ENCODE data around the gene ALKBH5.
"Not testable (repeated sequence)": the region's sequence is repeated elsewhere in the genome, so short reads cannot be mapped to it uniquely, and the experiment has no call there.

ALKBH5 gene

GRCh38 chr17:18213666-18214270, 30.1 kb downstream of the ALKBH5 start:
- Histone ChIP-seq H3K9me3 (ENCODE audit: control insufficient read depth, low read length) (no peaks in the 10 kb centered on the region), H3K4me1 (ENCODE audit: control insufficient read depth, insufficient read depth, low read length) (no peaks in the 10 kb centered on the region), H3K4me3 (ENCODE audit: insufficient read depth, low read depth, low read length) (no peak overlapping the region), H3K27me3 (ENCODE audit: control insufficient read depth, insufficient read depth, low read length, poor library complexity, severe bottlenecking) (no peaks in the 10 kb centered on the region), H3K36me3 (ENCODE audit: control insufficient read depth, insufficient read depth, low read length) (peaks cover 19% of the 10 kb centered on the region), H3K27ac (ENCODE audit: insufficient read depth, low read depth, low read length, poor library complexity, severe bottlenecking) (no peak overlapping the region)
- 77 to 83% methylated on average over 7 of the region's 7 CpGs for WGBS, 2 experiments

- H3K27ac ChIP-seq (ENCODE audit: insufficient read depth, low read depth, low read length, poor library complexity, severe bottlenecking); H3K27me3 ChIP-seq (ENCODE audit: control insufficient read depth, insufficient read depth, low read length, poor library complexity, severe bottlenecking); H3K4me1 ChIP-seq (ENCODE audit: control insufficient read depth, insufficient read depth, low read length); H3K9me3 ChIP-seq (ENCODE audit: control insufficient read depth, low read length); H3K36me3 ChIP-seq (ENCODE audit: control insufficient read depth, insufficient read depth, low read length); H3K4me3 ChIP-seq (ENCODE audit: insufficient read depth, low read depth, low read length): not testable (repeated sequence)
- 86% methylated on average over 11 of the region's 11 CpGs for WGBS, 2 experiments
Measured at GRCh38 chr17:18216906-18217305, 33.3 kb downstream of the ALKBH5 start.

- no peak overlapping the region for H3K4me3 ChIP-seq (ENCODE audit: insufficient read depth, low read depth, low read length)
- H3K36me3 ChIP-seq (ENCODE audit: control insufficient read depth, insufficient read depth, low read length), result no peaks in the 10 kb centered on the region
- H3K4me1 ChIP-seq (ENCODE audit: control insufficient read depth, insufficient read depth, low read length), result no peaks in the 10 kb centered on the region
- no peaks in the 10 kb centered on the region for H3K27me3 ChIP-seq (ENCODE audit: control insufficient read depth, insufficient read depth, low read length, poor library complexity, severe bottlenecking)
- no peak overlapping the region for H3K27ac ChIP-seq (ENCODE audit: insufficient read depth, low read depth, low read length, poor library complexity, severe bottlenecking)
- H3K9me3 ChIP-seq (ENCODE audit: control insufficient read depth, low read length), result no peaks in the 10 kb centered on the region
- 21% methylated on average over 5 to 6 of the region's 6 CpGs for WGBS, 2 experiments
Measured at GRCh38 chr17:18217412-18218015, 33.9 kb downstream of the ALKBH5 start.

- H3K36me3 ChIP-seq (ENCODE audit: control insufficient read depth, insufficient read depth, low read length), result no peaks in the 10 kb centered on the region
- 78 to 86% methylated on average over 4 of the region's 4 CpGs for WGBS, 2 experiments
- H3K4me1 ChIP-seq (ENCODE audit: control insufficient read depth, insufficient read depth, low read length), result peaks cover 10% of the 10 kb centered on the region
- H3K27me3 ChIP-seq (ENCODE audit: control insufficient read depth, insufficient read depth, low read length, poor library complexity, severe bottlenecking), result no peaks in the 10 kb centered on the region
- no peak overlapping the region for H3K4me3 ChIP-seq (ENCODE audit: insufficient read depth, low read depth, low read length)
- no peaks in the 10 kb centered on the region for H3K9me3 ChIP-seq (ENCODE audit: control insufficient read depth, low read length)
- no peak overlapping the region for H3K27ac ChIP-seq (ENCODE audit: insufficient read depth, low read depth, low read length, poor library complexity, severe bottlenecking)
Measured at GRCh38 chr17:18218756-18219415, 35.3 kb downstream of the ALKBH5 start.

- Histone ChIP-seq H3K36me3 (ENCODE audit: control insufficient read depth, insufficient read depth, low read length) (no peaks in the 10 kb centered on the region), H3K4me3 (ENCODE audit: insufficient read depth, low read depth, low read length) (no peak overlapping the region), H3K9me3 (ENCODE audit: control insufficient read depth, low read length) (no peaks in the 10 kb centered on the region), H3K27me3 (ENCODE audit: control insufficient read depth, insufficient read depth, low read length, poor library complexity, severe bottlenecking) (no peaks in the 10 kb centered on the region), H3K4me1 (ENCODE audit: control insufficient read depth, insufficient read depth, low read length) (peaks cover 35% of the 10 kb centered on the region), H3K27ac (ENCODE audit: insufficient read depth, low read depth, low read length, poor library complexity, severe bottlenecking) (peak overlapping the region; percentile 100)
- WGBS, 2 experiments, result 52 to 55% methylated on average over 4 of the region's 4 CpGs
Measured at GRCh38 chr17:18224053-18224386, 40.4 kb downstream of the ALKBH5 start.

- no peaks in the 10 kb centered on the region for H3K27me3 ChIP-seq (ENCODE audit: control insufficient read depth, insufficient read depth, low read length, poor library complexity, severe bottlenecking)
- H3K4me1 ChIP-seq (ENCODE audit: control insufficient read depth, insufficient read depth, low read length), result peaks cover 40% of the 10 kb centered on the region
- no peaks in the 10 kb centered on the region for H3K36me3 ChIP-seq (ENCODE audit: control insufficient read depth, insufficient read depth, low read length)
- no peaks in the 10 kb centered on the region for H3K9me3 ChIP-seq (ENCODE audit: control insufficient read depth, low read length)
- 1 to 2% methylated on average over 23 of the region's 23 CpGs for WGBS, 2 experiments
- peak overlapping the region; percentile 100 for H3K27ac ChIP-seq (ENCODE audit: insufficient read depth, low read depth, low read length, poor library complexity, severe bottlenecking)
- peak overlapping the region; percentile 46 for H3K4me3 ChIP-seq (ENCODE audit: insufficient read depth, low read depth, low read length)
Measured at GRCh38 chr17:18224387-18225120, 40.9 kb downstream of the ALKBH5 start.

GRCh38 chr17:18225121-18225641, 41.6 kb downstream of the ALKBH5 start, which contains the start of gene LLGL1:
TSS of gene LLGL1 (plus strand) at chr17:18225635. CDS start at chr17:18225683, 48 bp downstream.
- H3K4me3 ChIP-seq (ENCODE audit: insufficient read depth, low read depth, low read length), result peak within 1 kb of the TSS; percentile 85
- H3K9me3 ChIP-seq (ENCODE audit: control insufficient read depth, low read length), result no peaks in the 10 kb centered on the region
- no peaks in the 10 kb centered on the region for H3K36me3 ChIP-seq (ENCODE audit: control insufficient read depth, insufficient read depth, low read length)
- 0% methylated on average over 60 of the region's 60 CpGs for WGBS, 2 experiments
- H3K27me3 ChIP-seq (ENCODE audit: control insufficient read depth, insufficient read depth, low read length, poor library complexity, severe bottlenecking), result no peaks in the 10 kb centered on the region
- peak within 1 kb of the TSS; percentile 100 for H3K27ac ChIP-seq (ENCODE audit: insufficient read depth, low read depth, low read length, poor library complexity, severe bottlenecking)
- peaks cover 46% of the 10 kb centered on the region for H3K4me1 ChIP-seq (ENCODE audit: control insufficient read depth, insufficient read depth, low read length)

GRCh38 chr17:18225642-18226283, 42.1 kb downstream of the ALKBH5 start:
- Histone ChIP-seq H3K4me3 (ENCODE audit: insufficient read depth, low read depth, low read length) (peak overlapping the region; percentile 85), H3K27me3 (ENCODE audit: control insufficient read depth, insufficient read depth, low read length, poor library complexity, severe bottlenecking) (no peaks in the 10 kb centered on the region), H3K9me3 (ENCODE audit: control insufficient read depth, low read length) (no peaks in the 10 kb centered on the region), H3K4me1 (ENCODE audit: control insufficient read depth, insufficient read depth, low read length) (peaks cover 52% of the 10 kb centered on the region), H3K27ac (ENCODE audit: insufficient read depth, low read depth, low read length, poor library complexity, severe bottlenecking) (no peak overlapping the region), H3K36me3 (ENCODE audit: control insufficient read depth, insufficient read depth, low read length) (no peaks in the 10 kb centered on the region)
- 0% methylated on average over 56 to 57 of the region's 57 CpGs for WGBS, 2 experiments

GRCh38 chr17:18226284-18226945, 42.8 kb downstream of the ALKBH5 start:
- peaks cover 57% of the 10 kb centered on the region for H3K4me1 ChIP-seq (ENCODE audit: control insufficient read depth, insufficient read depth, low read length)
- peak overlapping the region; percentile 85 for H3K4me3 ChIP-seq (ENCODE audit: insufficient read depth, low read depth, low read length)
- no peaks in the 10 kb centered on the region for H3K36me3 ChIP-seq (ENCODE audit: control insufficient read depth, insufficient read depth, low read length)
- no peak overlapping the region for H3K27ac ChIP-seq (ENCODE audit: insufficient read depth, low read depth, low read length, poor library complexity, severe bottlenecking)
- no peaks in the 10 kb centered on the region for H3K9me3 ChIP-seq (ENCODE audit: control insufficient read depth, low read length)
- no peaks in the 10 kb centered on the region for H3K27me3 ChIP-seq (ENCODE audit: control insufficient read depth, insufficient read depth, low read length, poor library complexity, severe bottlenecking)
- WGBS, 2 experiments, result 33 to 35% methylated on average over 16 of the region's 16 CpGs
